NT2/D1 (cell line): ENCODE data around the gene BBX.

Source experiments
- DNase-seq: peaks from one replicate; pipeline ENCODE4 v3.0.0-alpha.2; 2011; ENCODE audit warnings: low read depth, low spot score
- H3K27me3 ChIP-seq: 2 replicates; pipeline ENCODE4 v1.6.0; 2011; ENCODE audit warnings: mild to moderate bottlenecking; ENCODE audit not compliant: insufficient read length, insufficient read depth
- H3K36me3 ChIP-seq: 2 replicates; pipeline ENCODE4 v1.6.1; 2011; ENCODE audit warnings: mild to moderate bottlenecking, low read length, mixed read lengths; ENCODE audit not compliant: insufficient read depth, insufficient read length
- H3K4me1 ChIP-seq: 2 replicates; pipeline ENCODE4 v1.5.1; 2011; ENCODE audit not compliant: insufficient read depth, insufficient read length
- H3K4me3 ChIP-seq: 2 replicates; pipeline ENCODE4 v1.5.1; 2011; ENCODE audit warnings: low read depth; ENCODE audit not compliant: insufficient read length
- H3K9ac ChIP-seq: 2 replicates; pipeline ENCODE4 v1.6.0; 2011; ENCODE audit warnings: low read depth; ENCODE audit not compliant: insufficient read length
- H3K9me3 ChIP-seq: 2 replicates; pipeline ENCODE4 v1.5.1; 2011; ENCODE audit warnings: mild to moderate bottlenecking, low read length; ENCODE audit not compliant: insufficient read depth
- SUZ12 ChIP-seq: IDR thresholded peaks from 2 replicates; pipeline ENCODE4 v1.6.1; 2011; ENCODE audit not compliant: insufficient read length, insufficient read depth; ENCODE audit errors: extremely low read depth
- YY1 ChIP-seq: IDR thresholded peaks from 2 replicates; pipeline ENCODE4 v1.6.1; 2011; ENCODE audit not compliant: insufficient read length, insufficient read depth
- ZNF274 ChIP-seq: IDR thresholded peaks from 2 replicates; pipeline ENCODE4 v1.6.1; 2011; ENCODE audit warnings: mild to moderate bottlenecking, low read depth, low read length

The BBX gene

GRCh38 chr3:107729686-107730085 lies 206.9 kb downstream of the BBX start:
- Histone ChIP-seq H3K4me3 (no peak overlapping the region), H3K4me1 (no peaks in the 10 kb centered on the region), H3K9ac (no peak overlapping the region), H3K36me3 (peaks cover 18% of the 10 kb centered on the region), H3K27me3 (no peaks in the 10 kb centered on the region), H3K9me3 (no peaks in the 10 kb centered on the region)
- no peak for TF ChIP-seq ZNF274
- no peak for TF ChIP-seq SUZ12
- TF ChIP-seq YY1, result no peak
- no peak for DNase-seq

DNA sequence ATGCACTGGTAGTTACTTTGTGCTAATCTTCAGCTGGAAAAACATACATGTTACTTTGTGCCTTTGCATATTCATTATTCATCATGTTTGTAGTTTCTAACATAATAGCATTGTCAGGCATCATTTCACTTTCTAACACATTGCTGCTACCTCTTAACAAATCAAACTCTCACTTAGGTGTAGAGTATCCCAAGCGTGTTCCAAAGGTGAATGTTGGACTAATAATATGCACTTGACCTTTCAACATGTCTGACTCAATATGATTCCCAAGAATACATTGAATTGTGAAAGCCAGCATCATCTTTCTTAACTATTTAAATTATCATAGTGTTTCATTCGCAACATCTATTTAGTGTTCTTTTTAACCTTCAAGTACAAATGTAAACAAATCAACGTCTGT lies 211.6 kb downstream of the BBX start:
- no peak overlapping the region for H3K9ac ChIP-seq
- no peaks in the 10 kb centered on the region for H3K27me3 ChIP-seq
- DNase-seq, result no peak
- no peaks in the 10 kb centered on the region for H3K4me1 ChIP-seq
- peaks cover 10% of the 10 kb centered on the region for H3K36me3 ChIP-seq
- H3K4me3 ChIP-seq, result no peak overlapping the region
- H3K9me3 ChIP-seq, result no peaks in the 10 kb centered on the region
- TF ChIP-seq ZNF274, result no peak
- TF ChIP-seq SUZ12, result no peak
- no peak for TF ChIP-seq YY1

- Histone ChIP-seq H3K4me3 (no peak overlapping the region), H3K9me3 (no peaks in the 10 kb centered on the region), H3K27me3 (no peaks in the 10 kb centered on the region), H3K36me3 (no peaks in the 10 kb centered on the region), H3K4me1 (no peaks in the 10 kb centered on the region), H3K9ac (no peak overlapping the region)
- DNase-seq, result no peak
- TF ChIP-seq SUZ12 (no peak), ZNF274 (no peak), YY1 (no peak)
These were observed 215.2 kb downstream of the BBX start for GRCh38 chr3:107737914-107738313.

DNA sequence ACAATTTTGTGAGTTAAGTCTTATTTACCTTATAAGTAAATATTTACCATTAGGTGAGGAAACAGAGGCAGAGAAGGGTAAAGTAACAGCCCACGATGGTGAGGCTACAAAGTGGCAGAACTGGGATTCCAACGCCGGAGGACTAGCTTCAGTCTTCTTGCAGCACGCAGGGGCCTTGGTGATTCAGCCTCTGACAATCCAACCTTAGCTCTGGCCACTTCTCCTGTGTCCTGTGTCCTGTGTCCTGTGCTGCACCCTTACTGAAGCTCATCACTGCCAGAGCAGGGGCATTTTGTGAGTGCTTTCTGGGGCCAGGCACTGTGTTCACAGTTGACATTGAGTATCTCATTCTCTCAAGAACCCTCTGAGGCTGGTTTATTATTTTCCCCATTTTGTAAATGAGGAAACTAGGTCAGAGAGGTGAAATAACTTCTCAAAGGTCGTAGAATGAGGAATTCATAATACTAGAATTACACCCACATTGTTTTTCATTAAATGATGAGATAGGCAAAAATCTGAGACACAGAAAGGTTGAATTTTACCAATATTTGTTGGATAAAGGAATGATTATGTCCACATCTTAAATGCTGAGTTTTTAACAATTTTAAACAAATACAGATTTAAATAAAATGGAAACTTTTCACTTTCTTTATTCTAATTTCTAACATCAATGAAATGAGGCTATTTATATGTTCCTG lies 215.9 kb downstream of the BBX start:
- H3K4me1 ChIP-seq, result no peaks in the 10 kb centered on the region
- H3K9me3 ChIP-seq, result no peaks in the 10 kb centered on the region
- no peak overlapping the region for H3K4me3 ChIP-seq
- H3K27me3 ChIP-seq, result no peaks in the 10 kb centered on the region
- DNase-seq, result no peak
- no peak overlapping the region for H3K9ac ChIP-seq
- no peaks in the 10 kb centered on the region for H3K36me3 ChIP-seq
- TF ChIP-seq SUZ12 (no peak), ZNF274 (no peak), YY1 (no peak)

- Histone ChIP-seq H3K36me3 (no peaks in the 10 kb centered on the region), H3K27me3 (no peaks in the 10 kb centered on the region), H3K4me3 (no peak overlapping the region), H3K9ac (no peak overlapping the region), H3K9me3 (no peaks in the 10 kb centered on the region), H3K4me1 (no peaks in the 10 kb centered on the region)
- no peak for DNase-seq
- TF ChIP-seq YY1, result no peak
- TF ChIP-seq SUZ12, result no peak
- TF ChIP-seq ZNF274, result no peak
These were observed 216.5 kb downstream of the BBX start for GRCh38 chr3:107739227-107739626.

DNA sequence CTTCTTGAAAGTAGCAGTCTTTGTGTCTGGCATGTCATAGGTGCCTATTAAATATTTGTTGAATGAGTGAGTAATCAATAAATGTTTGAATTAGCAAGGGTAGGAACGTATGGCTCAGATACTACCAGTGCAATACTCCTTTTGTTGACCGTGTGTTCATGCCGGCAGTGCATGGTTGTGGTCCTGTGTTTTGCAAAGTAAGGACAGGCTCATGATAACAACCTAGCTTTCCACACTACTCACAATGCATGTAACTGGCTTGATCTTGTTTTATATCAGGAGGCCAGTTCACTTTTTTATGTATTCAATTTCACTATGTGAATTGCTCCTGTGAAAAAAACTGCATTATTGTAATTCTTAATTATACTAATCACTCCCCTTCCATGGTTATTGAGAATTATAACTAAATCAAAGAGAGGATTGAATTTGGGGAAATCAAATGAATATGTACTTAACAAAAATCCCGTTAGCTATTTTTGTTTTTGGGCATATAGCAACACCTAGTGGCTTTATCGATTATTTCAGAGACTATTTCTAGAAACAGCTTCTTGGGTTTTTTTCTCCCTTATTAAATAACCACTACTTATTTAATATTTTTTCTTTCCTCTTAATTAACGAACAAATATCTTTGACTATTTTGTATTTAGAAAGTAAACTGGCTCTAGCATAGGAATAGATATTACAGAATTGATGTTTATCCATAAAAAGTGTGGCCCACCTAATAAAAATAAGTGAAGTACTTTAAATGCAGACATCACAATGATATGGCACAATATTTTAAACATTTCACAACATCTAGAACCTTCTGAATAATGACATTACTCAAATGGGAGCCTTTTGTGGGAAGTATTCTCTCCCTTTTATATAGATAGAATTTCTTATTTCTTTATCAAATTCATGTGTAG lies 218.5 kb downstream of the BBX start:
- TF ChIP-seq SUZ12 (no peak), ZNF274 (no peak), YY1 (no peak)
- no peak for DNase-seq
- no peaks in the 10 kb centered on the region for H3K4me1 ChIP-seq
- H3K9ac ChIP-seq, result no peak overlapping the region
- H3K36me3 ChIP-seq, result peaks cover 2% of the 10 kb centered on the region
- no peak overlapping the region for H3K4me3 ChIP-seq
- H3K27me3 ChIP-seq, result no peaks in the 10 kb centered on the region
- H3K9me3 ChIP-seq, result no peaks in the 10 kb centered on the region

- Histone ChIP-seq H3K27me3 (no peaks in the 10 kb centered on the region), H3K9me3 (no peaks in the 10 kb centered on the region), H3K9ac (no peak overlapping the region), H3K4me3 (no peak overlapping the region), H3K4me1 (no peaks in the 10 kb centered on the region), H3K36me3 (peaks cover 2% of the 10 kb centered on the region)
- TF ChIP-seq ZNF274, result no peak
- no peak for TF ChIP-seq YY1
- no peak for TF ChIP-seq SUZ12
- DNase-seq, result no peak
These were observed 222.6 kb downstream of the BBX start for GRCh38 chr3:107745354-107745753.
